ENCODE results near the gene MOV10L1.

Gene MOV10L1

GRCh38 chr22:50175921-50176849 lies 86.4 kb downstream of the MOV10L1 start:
- peaks cover 7% of the 10 kb centered on the region; the same call in 1 of the 2 replicates for H3K4me1 ChIP-seq (ENCODE audit: control insufficient read depth, insufficient read depth, low read length)
- H3K27me3 ChIP-seq (ENCODE audit: control insufficient read depth, insufficient read depth, low read length), result peaks cover 13% of the 10 kb centered on the region
- H3K9ac ChIP-seq (ENCODE audit: low read length), result no peak overlapping the region
- H3K36me3 ChIP-seq (ENCODE audit: control insufficient read depth, insufficient read depth, low read length), result no peaks in the 10 kb centered on the region
- no peaks in the 10 kb centered on the region for H3K9me3 ChIP-seq (ENCODE audit: control insufficient read depth, insufficient read depth, low read depth, low read length)
- no peak overlapping the region for H3K27ac ChIP-seq (ENCODE audit: low read depth, low read length)
- H3K4me3 ChIP-seq (ENCODE audit: low read depth, low read length), result no peak overlapping the region

DNA sequence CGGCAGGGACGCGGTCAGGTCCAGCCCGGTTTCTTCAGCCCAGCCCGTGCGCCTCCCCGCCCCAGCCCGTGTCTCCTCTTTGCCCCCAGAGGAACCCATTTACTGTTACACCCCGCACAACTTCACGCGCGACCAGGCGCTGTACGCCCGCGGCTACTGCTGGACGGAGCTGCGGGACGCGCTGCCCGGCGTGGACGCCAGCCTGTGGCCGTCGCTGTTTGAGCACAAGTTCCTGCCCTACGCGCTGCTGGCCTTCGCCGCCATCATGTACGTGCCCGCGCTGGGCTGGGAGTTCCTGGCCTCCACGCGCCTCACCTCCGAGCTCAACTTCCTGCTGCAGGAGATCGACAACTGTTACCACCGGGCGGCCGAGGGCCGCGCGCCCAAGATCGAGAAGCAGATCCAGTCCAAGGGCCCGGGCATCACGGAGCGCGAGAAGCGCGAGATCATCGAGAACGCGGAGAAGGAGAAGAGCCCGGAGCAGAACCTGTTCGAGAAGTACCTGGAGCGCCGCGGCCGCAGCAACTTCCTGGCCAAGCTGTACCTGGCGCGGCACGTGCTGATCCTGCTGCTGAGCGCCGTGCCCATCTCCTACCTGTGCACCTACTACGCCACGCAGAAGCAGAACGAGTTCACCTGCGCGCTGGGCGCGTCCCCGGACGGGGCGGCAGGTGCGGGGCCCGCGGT lies 87.2 kb downstream of the MOV10L1 start:
- peaks cover 7% of the 10 kb centered on the region; the same call in 1 of the 2 replicates for H3K4me1 ChIP-seq (ENCODE audit: control insufficient read depth, insufficient read depth, low read length)
- H3K27me3 ChIP-seq (ENCODE audit: control insufficient read depth, insufficient read depth, low read length), result peaks cover 5% of the 10 kb centered on the region; the same call in 1 of the 2 replicates
- no peak overlapping the region for H3K9ac ChIP-seq (ENCODE audit: low read length)
- H3K36me3 ChIP-seq (ENCODE audit: control insufficient read depth, insufficient read depth, low read length), result no peaks in the 10 kb centered on the region
- no peaks in the 10 kb centered on the region for H3K9me3 ChIP-seq (ENCODE audit: control insufficient read depth, insufficient read depth, low read depth, low read length)
- no peak overlapping the region for H3K27ac ChIP-seq (ENCODE audit: low read depth, low read length)
- H3K4me3 ChIP-seq (ENCODE audit: low read depth, low read length), result no peak overlapping the region

- no peaks in the 10 kb centered on the region for H3K9me3 ChIP-seq (ENCODE audit: control insufficient read depth, insufficient read depth, low read depth, low read length)
- H3K27me3 ChIP-seq (ENCODE audit: control insufficient read depth, insufficient read depth, low read length), result no peaks in the 10 kb centered on the region; the same call in 1 of the 2 replicates
- H3K4me3 ChIP-seq (ENCODE audit: low read depth, low read length), result no peak overlapping the region; the same call in 1 of the 2 replicates
- no peaks in the 10 kb centered on the region for H3K36me3 ChIP-seq (ENCODE audit: control insufficient read depth, insufficient read depth, low read length)
- H3K4me1 ChIP-seq (ENCODE audit: control insufficient read depth, insufficient read depth, low read length), result peaks cover 7% of the 10 kb centered on the region; the same call in 1 of the 2 replicates
- no peak overlapping the region for H3K9ac ChIP-seq (ENCODE audit: low read length)
- no peak overlapping the region for H3K27ac ChIP-seq (ENCODE audit: low read depth, low read length)
Observed at GRCh38 chr22:50177537-50178470, 88.0 kb downstream of the MOV10L1 start.

GRCh38 chr22:50178471-50178864 lies 88.7 kb downstream of the MOV10L1 start:
- H3K9me3 ChIP-seq (ENCODE audit: control insufficient read depth, insufficient read depth, low read depth, low read length), result no peaks in the 10 kb centered on the region
- no peak overlapping the region for H3K9ac ChIP-seq (ENCODE audit: low read length)
- H3K4me3 ChIP-seq (ENCODE audit: low read depth, low read length), result no peak overlapping the region
- H3K27ac ChIP-seq (ENCODE audit: low read depth, low read length), result no peak overlapping the region
- peaks cover 7% of the 10 kb centered on the region; the same call in 1 of the 2 replicates for H3K4me1 ChIP-seq (ENCODE audit: control insufficient read depth, insufficient read depth, low read length)
- no peaks in the 10 kb centered on the region for H3K27me3 ChIP-seq (ENCODE audit: control insufficient read depth, insufficient read depth, low read length)
- H3K36me3 ChIP-seq (ENCODE audit: control insufficient read depth, insufficient read depth, low read length), result no peaks in the 10 kb centered on the region

DNA sequence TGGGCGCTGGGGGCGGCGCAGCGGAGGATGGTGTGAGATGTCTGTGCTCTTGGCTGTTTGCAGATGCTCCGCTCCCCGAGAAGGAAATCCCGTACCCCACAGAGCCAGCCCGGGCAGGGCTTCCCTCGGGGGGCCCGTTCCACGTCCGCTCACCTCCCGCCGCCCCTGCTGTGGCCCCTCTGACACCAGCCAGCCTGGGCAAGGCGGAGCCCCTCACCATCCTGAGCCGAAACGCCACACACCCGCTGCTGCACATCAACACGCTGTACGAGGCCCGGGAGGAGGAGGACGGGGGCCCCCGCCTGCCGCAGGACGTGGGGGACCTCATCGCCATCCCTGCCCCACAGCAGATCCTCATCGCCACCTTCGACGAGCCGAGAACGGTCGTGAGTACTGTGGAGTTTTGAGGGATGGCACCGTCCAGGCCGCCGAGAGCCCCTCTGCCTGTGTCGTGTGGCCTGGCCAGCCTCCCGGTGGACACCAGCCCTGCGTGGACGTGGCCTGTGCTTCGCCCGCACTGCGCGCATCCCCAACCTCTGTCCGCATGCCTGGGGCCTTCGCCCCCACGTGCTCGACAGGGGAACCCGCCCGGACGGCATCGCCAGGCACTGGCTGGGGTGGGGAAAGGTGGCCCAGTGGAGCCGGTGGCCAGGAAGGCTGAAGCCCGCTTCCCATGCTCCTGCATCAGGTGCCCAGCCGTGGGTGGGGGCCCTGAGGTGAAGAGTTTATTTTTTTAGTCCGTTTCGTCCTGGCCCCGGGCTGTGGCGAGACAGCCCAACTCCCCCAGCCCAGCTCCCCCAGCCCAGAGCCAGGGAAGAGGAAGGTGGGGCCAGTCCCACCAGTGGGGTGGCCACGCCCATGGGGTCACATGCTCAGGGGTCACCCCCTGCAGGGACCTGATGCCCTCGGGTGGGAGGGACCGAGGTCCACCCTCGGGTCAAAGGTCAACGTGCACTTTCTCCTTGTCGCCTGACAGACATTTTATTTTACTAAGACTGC lies 89.4 kb downstream of the MOV10L1 start:
- no peak overlapping the region for H3K27ac ChIP-seq (ENCODE audit: low read depth, low read length)
- H3K36me3 ChIP-seq (ENCODE audit: control insufficient read depth, insufficient read depth, low read length), result no peaks in the 10 kb centered on the region
- no peaks in the 10 kb centered on the region for H3K27me3 ChIP-seq (ENCODE audit: control insufficient read depth, insufficient read depth, low read length)
- no peaks in the 10 kb centered on the region for H3K9me3 ChIP-seq (ENCODE audit: control insufficient read depth, insufficient read depth, low read depth, low read length)
- no peak overlapping the region for H3K4me3 ChIP-seq (ENCODE audit: low read depth, low read length)
- no peak overlapping the region for H3K9ac ChIP-seq (ENCODE audit: low read length)
- peaks cover 13% of the 10 kb centered on the region; the same call in 1 of the 2 replicates for H3K4me1 ChIP-seq (ENCODE audit: control insufficient read depth, insufficient read depth, low read length)

DNA sequence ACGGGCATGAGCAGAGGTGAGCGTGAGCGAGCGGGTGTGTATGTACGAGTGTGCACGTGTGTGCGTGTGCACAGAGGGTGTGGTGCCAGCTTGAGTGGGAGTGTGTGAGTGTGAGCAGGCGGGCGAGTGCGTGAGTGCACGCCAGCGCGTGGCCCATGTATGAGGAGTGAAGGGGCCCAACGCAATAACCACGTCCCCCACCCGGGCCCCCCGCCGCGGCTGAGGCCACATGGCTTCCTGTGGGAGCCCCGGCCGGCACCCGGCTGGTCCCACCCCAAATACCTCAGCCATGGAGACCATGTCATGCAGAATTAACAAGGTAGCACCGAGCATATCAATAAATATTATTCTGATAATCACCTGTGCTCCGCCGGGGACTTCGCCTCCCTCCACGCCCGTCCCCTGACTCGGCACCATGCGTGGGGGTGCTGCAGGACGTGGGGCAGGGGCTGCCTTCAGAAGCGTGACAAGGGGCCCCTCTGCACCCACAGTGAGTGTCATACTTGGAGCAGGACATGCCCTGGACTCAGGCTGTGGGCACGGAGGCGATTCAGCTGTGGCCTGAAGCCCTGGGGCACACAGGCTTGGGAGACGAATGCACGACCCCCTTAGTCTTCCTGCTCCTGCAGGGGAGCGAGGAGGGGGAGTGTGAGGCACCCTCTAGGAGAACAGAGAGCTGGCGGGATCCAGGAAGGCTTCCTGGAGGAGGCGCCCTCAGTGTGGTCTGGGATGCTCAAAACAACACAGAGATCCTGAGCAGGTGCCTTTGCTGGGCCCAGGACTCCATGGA lies 90.3 kb downstream of the MOV10L1 start:
- Histone ChIP-seq H3K27ac (ENCODE audit: low read depth, low read length) (no peak overlapping the region), H3K4me1 (ENCODE audit: control insufficient read depth, insufficient read depth, low read length) (peaks cover 18% of the 10 kb centered on the region; the same call in 1 of the 2 replicates), H3K27me3 (ENCODE audit: control insufficient read depth, insufficient read depth, low read length) (no peaks in the 10 kb centered on the region), H3K36me3 (ENCODE audit: control insufficient read depth, insufficient read depth, low read length) (no peaks in the 10 kb centered on the region), H3K4me3 (ENCODE audit: low read depth, low read length) (no peak overlapping the region), H3K9ac (ENCODE audit: low read length) (no peak overlapping the region), H3K9me3 (ENCODE audit: control insufficient read depth, insufficient read depth, low read depth, low read length) (no peaks in the 10 kb centered on the region)

DNA sequence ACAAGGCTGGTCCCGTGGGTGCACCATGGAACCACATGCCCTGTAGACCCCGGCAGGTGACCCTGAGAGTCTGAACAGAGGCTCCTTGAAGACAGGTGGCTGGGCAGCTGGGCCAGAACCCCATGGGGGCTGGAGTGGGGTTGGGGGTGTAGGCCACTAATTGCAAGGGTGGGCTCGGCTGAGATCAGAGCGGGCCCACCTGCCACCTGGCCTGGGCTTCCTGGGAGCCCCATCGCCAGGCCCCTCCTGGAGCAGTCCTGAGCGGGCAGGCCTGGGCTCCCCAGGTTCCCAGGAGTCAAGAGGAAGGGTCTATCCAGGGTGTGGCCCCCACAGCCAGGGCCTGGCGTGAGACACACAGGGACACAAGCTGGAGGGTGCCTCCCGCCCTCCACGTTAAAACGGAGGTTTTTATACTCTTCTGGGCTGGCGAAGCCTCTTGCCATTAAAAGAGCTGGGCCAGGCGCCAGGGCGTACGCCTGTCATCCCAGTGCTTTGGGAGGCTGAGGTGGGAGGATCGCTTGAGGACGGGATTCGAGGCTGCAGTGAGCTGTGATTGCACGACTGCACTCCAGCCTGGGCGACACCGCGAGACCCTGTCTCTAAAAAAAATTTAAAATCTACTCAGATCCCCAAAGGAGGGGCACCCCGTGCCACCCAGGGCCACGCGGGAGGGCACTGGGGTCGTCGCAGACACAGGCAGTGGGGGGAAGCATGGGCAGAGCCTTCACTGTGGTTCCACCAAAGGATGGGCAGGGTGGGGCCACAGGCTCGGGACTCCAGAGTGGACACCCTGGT lies 91.1 kb downstream of the MOV10L1 start:
- Histone ChIP-seq H3K4me1 (ENCODE audit: control insufficient read depth, insufficient read depth, low read length) (peaks cover 17% of the 10 kb centered on the region; the same call in 1 of the 2 replicates), H3K4me3 (ENCODE audit: low read depth, low read length) (no peak overlapping the region), H3K36me3 (ENCODE audit: control insufficient read depth, insufficient read depth, low read length) (no peaks in the 10 kb centered on the region), H3K9ac (ENCODE audit: low read length) (no peak overlapping the region), H3K9me3 (ENCODE audit: control insufficient read depth, insufficient read depth, low read depth, low read length) (no peaks in the 10 kb centered on the region), H3K27ac (ENCODE audit: low read depth, low read length) (no peak overlapping the region), H3K27me3 (ENCODE audit: control insufficient read depth, insufficient read depth, low read length) (no peaks in the 10 kb centered on the region)

- no peak overlapping the region for H3K4me3 ChIP-seq (ENCODE audit: low read depth, low read length)
- H3K9me3 ChIP-seq (ENCODE audit: control insufficient read depth, insufficient read depth, low read depth, low read length), result no peaks in the 10 kb centered on the region
- H3K4me1 ChIP-seq (ENCODE audit: control insufficient read depth, insufficient read depth, low read length), result peaks cover 14% of the 10 kb centered on the region; the same call in 1 of the 2 replicates
- H3K27me3 ChIP-seq (ENCODE audit: control insufficient read depth, insufficient read depth, low read length), result no peaks in the 10 kb centered on the region
- no peaks in the 10 kb centered on the region for H3K36me3 ChIP-seq (ENCODE audit: control insufficient read depth, insufficient read depth, low read length)
- no peak overlapping the region for H3K27ac ChIP-seq (ENCODE audit: low read depth, low read length)
- no peak overlapping the region for H3K9ac ChIP-seq (ENCODE audit: low read length)
Observed at GRCh38 chr22:50182176-50183081, 92.6 kb downstream of the MOV10L1 start.

Data from HUES6 (cell line).